Epithelial cell of proximal tubule (primary cell): ENCODE measurements around the gene C3. TPM values are rescaled to one million over a fixed set of nuclear protein-coding genes. Genes with fewer than 3 reads are reported as not detected.

ENCODE experiments used
- DNase-seq: peaks from one replicate; pipeline ENCODE4 v3.0.0-alpha.2; 2011; ENCODE audit warnings: low read depth
- H3K4me3 ChIP-seq: 2 replicates; pipeline ENCODE4 v1.5.1; 2011; ENCODE audit warnings: low read depth, mild to moderate bottlenecking, low read length
- total RNA-seq: library from RNA; depleted of rRNA; stranded (reverse); fragments of >200 nt; gene quantifications from 2 replicates; pipeline ENCODE4 v1.2.3, GENCODE V29; 2015
- TF ChIP-seq, protein P1 (sequence below): conservative IDR thresholded peaks from 2 replicates; pipeline ENCODE4 v1.5.1; 2012; ENCODE audit warnings: low read depth, mild to moderate bottlenecking, low read length

Gene C3
- total RNA-seq, 1 donor from 2014 or later, result 10.0 TPM

DNA sequence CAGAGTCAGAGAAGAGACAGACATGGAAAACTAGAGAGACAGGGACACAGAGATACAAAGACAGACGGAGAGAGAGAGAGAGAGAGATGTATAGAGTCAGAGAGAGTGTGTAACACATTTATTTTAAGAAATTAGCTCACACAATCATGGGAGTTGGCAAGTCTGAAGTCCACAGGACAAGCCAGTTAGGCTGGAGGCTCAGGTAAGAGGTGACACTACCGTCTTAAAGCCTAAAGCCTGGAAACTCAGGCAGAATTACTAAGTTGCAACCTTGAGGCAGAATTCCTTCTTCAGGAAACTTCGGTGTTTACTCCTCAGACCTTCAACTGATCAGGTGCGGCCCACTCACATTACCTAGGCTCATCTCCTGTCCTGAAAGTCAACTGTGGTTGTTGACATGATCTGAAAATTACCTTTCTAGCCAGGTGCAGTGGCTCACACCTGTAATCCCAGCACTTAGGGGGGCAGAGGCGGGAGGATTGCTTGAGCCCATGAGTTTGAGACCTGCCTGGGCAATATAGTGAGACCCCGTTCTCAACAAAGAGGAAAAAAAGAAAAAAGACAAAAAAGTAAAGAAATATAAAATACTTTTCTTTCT is 47.7 kb downstream of the C3 start:
- H3K4me3 ChIP-seq, result no peak overlapping the region
- no peak for DNase-seq
- TF ChIP-seq, protein P1, sequence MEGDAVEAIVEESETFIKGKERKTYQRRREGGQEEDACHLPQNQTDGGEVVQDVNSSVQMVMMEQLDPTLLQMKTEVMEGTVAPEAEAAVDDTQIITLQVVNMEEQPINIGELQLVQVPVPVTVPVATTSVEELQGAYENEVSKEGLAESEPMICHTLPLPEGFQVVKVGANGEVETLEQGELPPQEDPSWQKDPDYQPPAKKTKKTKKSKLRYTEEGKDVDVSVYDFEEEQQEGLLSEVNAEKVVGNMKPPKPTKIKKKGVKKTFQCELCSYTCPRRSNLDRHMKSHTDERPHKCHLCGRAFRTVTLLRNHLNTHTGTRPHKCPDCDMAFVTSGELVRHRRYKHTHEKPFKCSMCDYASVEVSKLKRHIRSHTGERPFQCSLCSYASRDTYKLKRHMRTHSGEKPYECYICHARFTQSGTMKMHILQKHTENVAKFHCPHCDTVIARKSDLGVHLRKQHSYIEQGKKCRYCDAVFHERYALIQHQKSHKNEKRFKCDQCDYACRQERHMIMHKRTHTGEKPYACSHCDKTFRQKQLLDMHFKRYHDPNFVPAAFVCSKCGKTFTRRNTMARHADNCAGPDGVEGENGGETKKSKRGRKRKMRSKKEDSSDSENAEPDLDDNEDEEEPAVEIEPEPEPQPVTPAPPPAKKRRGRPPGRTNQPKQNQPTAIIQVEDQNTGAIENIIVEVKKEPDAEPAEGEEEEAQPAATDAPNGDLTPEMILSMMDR, result no peak

DNA sequence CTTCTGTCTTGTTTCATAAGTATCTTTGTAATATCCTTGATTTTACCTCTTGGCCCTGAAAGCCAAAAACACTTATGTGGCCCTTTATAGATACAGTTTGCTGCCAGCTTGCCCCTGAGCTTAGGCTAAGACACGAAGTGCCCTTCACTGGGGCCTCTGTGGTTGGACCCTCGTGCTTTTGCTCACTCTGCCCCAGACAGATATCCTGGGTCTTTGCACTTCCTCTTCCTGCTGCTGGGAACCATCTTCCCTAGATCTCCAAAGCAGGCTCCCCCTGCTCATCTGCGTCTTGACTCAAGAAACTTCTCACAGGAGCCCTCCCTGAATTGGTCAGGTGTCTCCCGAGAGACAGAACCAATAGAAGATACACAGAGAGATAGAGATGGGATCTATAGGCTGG is 48.5 kb downstream of the C3 start:
- no peak overlapping the region for H3K4me3 ChIP-seq
- TF ChIP-seq, protein P1, result no peak
- DNase-seq, result no peak

DNA sequence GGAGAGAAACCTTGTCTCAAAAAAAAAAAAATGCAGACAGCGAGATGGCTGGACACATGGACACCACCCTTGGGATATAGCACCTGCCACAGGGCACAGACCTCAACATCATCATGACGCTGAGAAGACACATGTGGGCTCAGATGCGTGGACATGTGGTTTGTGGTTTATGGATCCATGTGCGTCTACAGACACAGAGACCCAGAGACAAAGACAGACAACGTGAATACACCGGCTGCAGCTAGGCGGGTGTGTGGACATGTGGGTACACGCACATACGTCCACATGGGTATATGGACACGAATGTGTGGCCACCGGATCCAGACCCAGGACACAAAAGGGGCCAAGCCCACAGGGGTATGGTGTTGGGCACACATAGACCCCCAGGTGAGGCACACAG is 51.8 kb downstream of the C3 start:
- DNase-seq, result no peak
- H3K4me3 ChIP-seq, result no peak overlapping the region
- TF ChIP-seq, protein P1, result no peak

DNA sequence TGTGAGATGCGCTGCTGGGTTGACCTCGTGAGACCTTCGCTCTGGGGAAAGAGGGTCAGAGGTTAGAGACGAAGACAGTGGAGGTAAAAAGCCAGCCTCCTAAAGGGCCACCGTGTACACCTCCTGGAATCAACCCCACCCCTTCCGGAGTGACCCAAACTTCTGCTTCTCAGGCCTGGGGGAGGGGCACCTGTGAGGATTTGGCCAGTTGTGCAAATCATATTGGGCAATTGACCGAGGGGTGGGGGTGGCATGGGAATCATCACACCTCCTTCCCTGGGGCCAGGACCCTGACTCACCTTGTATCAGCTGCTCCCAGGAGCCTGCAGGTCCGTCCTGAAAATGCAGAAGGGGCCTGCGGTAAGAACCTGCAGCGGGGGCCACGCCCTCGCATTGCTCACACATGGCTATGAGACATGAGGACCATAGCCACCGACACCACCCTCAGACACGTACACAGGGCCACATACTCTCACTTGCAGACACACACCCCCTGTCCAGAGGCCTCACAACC is 53.3 kb downstream of the C3 start:
- TF ChIP-seq, protein P1, result no peak
- no peak for DNase-seq
- H3K4me3 ChIP-seq, result no peak overlapping the region

DNA sequence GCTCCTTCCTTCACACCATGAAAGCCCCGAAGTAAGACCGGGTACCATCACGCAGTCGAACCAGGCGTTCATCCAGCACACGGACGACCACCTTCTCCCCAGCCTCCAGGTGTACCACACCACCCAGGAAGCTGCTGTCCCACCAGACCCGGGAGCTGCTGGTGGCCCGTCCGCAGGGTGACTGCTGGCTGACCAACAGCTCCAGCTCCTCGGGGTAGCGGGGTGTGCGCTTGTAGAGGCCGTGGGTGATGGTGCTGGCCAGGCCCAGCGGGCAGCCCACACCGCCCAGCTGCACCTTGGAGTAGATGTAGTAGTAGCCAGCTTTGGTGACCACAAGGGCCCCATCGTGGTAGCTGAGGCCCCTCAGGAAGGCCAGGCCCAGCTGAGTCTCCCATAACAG is 55.5 kb downstream of the C3 start:
- TF ChIP-seq, protein P1, result no peak
- no peak overlapping the region for H3K4me3 ChIP-seq
- no peak for DNase-seq

DNA sequence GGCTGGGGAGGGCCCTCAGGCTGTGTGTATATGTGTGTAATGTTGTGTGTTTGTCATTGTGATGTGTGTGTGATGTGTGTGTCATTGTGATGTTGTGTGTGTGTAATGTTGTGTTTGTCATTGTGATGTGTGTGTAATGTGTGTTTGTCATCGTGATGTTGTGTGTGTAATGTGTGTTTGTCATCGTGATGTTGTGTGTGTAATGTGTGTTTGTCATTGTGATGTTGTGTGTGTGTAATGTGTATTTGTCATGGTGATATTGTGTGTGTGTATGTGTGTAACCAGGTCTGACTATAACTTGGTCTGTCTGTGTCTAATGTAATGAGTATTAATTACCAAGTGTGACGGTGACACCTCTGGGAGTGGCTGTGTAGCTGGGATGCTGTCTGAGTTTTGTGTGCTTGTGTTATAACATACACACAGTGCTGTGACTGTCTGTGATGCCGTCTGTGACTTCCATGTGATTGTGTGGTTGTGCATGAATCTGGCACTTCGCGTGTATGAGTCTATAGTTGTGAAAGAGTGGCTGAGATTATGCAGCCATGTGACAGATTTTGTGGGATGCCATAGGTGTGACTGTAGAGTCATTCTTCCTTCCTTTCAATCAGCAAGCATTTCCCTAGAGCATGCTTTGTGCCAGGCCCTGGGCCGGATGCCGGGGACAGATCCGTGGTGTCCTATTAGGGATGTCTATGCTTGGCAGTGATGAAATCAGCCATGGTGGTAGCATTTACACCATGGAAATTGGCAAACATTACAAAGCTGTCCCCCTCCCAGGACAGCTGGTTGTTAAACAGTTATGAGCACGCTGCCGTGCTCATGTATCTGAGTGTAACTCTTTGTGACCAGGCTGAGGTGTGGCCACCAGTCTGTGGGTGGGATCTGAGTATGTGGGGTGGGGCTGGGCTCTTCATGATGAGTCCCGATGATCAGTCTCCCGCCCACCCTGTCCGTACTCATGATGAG is 56.9 kb downstream of the C3 start:
- H3K4me3 ChIP-seq, result no peak overlapping the region
- TF ChIP-seq, protein P1, result no peak
- DNase-seq, result no peak
